A549 treated with AZD9567 at 1 μM for 4 hours (cell line): ENCODE results near the gene SMC2. TPM values are rescaled to one million over a fixed set of nuclear protein-coding genes. Genes with fewer than 3 reads are reported as not detected.

Experiments used
- total RNA-seq: library from RNA; stranded (reverse); fragments of 200-300 nt; extraction: Qiagen RNA extraction; gene quantifications from 5 replicates; pipeline ENCODE4 v1.2.3, GENCODE V29; 2022; ENCODE audit not compliant: insufficient read depth

Gene SMC2
- 17.5 to 30.9 TPM (median 21.5 TPM) in 5 replicates for total RNA-seq

DNA sequence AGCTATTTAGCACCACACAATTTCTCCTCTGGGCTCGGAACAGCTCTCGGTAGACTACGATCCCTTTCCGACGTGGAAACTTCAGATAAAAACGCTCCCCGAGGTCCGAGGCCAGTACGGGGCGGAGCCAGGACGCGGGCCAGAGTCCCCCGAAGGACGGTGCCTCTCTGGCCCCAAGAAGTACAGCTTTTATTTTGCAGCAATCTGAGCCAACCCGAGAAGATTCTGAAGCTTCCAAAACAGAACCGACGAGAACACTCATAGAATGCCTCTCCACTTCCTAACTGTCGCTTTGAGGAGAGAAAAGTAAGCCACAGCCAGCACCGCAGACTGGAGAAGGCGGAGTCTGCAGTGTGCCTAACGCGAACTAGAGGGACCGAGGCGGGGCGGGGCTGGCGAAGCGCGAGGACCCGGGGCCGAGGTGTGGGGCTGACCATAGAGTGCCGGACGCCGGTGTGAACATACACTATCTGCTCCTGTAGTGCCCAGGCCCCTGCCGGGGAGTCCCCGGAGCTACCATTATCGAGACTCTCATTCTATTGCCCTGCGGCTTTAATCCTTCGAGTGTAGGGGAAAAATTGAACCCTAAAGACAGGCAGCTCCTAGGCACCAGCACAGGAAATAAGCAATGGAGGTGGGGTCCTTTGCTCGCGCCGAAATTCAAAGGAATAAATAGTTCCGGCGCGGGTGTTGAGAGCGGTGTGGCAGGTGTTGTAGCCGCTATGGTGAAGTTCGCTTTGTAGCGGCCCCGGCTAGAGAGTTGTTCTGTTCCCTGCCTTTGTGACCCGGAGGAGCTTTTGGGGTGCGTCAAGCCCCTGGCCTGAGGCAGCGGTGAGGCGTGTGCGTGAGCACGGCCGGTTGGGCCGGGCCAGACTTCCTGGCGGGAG, at the start of gene SMC2:
SMC2 (plus strand) TSS at position 663 of the 887 bp plus-strand sequence. CDS start 1,076 bp downstream, outside the sequence.

